HFFc6 (cell line): ENCODE measurements around the gene LRRN3. TPM values are rescaled to one million over a fixed set of nuclear protein-coding genes. Genes with fewer than 3 reads are reported as not detected.

Experiments
- DNase-seq: peaks from one replicate; pipeline ENCODE4 v3.0.0-alpha.2; 2018
- H3K27ac Mint-ChIP-seq: 2 replicates; pipeline ENCODE4 v1.8.0; 2020; ENCODE audit warnings: mild to moderate bottlenecking, mixed read lengths
- H3K27me3 Mint-ChIP-seq: 2 replicates; pipeline ENCODE4 v1.8.0; 2021; ENCODE audit warnings: mild to moderate bottlenecking, moderate library complexity, mixed read lengths; ENCODE audit not compliant: insufficient read depth
- H3K36me3 Mint-ChIP-seq: 2 replicates; pipeline ENCODE4 v1.8.0; 2021; ENCODE audit warnings: low read depth, mixed read lengths
- H3K4me1 Mint-ChIP-seq: 2 replicates; pipeline ENCODE4 v1.8.0; 2020; ENCODE audit warnings: low read depth, mixed read lengths
- H3K4me3 Mint-ChIP-seq: 2 replicates; pipeline ENCODE4 v1.8.0; 2020; ENCODE audit warnings: mild to moderate bottlenecking, moderate library complexity, mixed read lengths
- H3K9me3 Mint-ChIP-seq: 2 replicates; pipeline ENCODE4 v1.8.0; 2020; ENCODE audit warnings: mild to moderate bottlenecking, mixed read lengths
- CTCF ChIP-seq: fragments of 200-600 bp; sonication (generic); IDR thresholded peaks from 2 replicates; pipeline ENCODE4 v1.5.0; 2021; ENCODE audit warnings: antibody characterized with exemption, mild to moderate bottlenecking
- total RNA-seq, 6 experiments: library from RNA; stranded (reverse); fragmentation: NEBNext Ultra II Directional; extraction: Animal tissue kit (Norgen Biotek cat#: 25700); gene quantifications; 2 replicates in 1 of 6; 3 replicates in 5 of 6; pipeline ENCODE4 v1.2.3, GENCODE V29; 2021

LRRN3 gene
- total RNA-seq, 6 experiments from 2014 or later: 13.7 to 42.0 (median 35.5) TPM

DNA sequence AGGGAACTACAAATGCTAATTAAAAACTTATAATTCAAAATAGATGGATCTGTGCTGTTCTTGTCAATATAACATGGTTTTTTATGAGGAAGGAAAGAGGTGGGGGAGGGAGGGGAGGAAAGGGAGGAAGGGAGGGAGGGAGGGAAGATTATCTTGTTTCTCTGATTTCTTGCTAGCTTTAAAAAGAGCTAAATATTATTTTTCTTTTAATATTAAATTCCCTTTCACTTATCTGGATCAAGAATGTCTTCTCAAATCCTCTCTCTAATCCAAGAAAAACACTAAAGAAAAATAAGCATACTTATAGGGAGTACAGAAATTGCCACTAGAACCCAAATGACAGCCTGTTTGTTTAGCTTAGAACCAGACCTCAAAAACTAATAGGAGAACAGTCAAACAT, 55.2 kb downstream of the LRRN3 start:
- no peaks in the 10 kb centered on the region for H3K27me3 Mint-ChIP-seq
- H3K36me3 Mint-ChIP-seq: no peaks in the 10 kb centered on the region
- TF ChIP-seq CTCF: no peak
- no peaks in the 10 kb centered on the region for H3K4me1 Mint-ChIP-seq
- no peak for DNase-seq
- H3K9me3 Mint-ChIP-seq: no peaks in the 10 kb centered on the region
- no peak overlapping the region for H3K4me3 Mint-ChIP-seq
- no peak overlapping the region for H3K27ac Mint-ChIP-seq

GRCh38 chr7:111147708-111148533, 57.0 kb downstream of the LRRN3 start:
- Mint-ChIP-seq H3K4me3 (no peak overlapping the region), H3K4me1 (no peaks in the 10 kb centered on the region), H3K27ac (no peak overlapping the region), H3K36me3 (no peaks in the 10 kb centered on the region), H3K27me3 (no peaks in the 10 kb centered on the region), H3K9me3 (no peaks in the 10 kb centered on the region)
- TF ChIP-seq CTCF: no peak
- no peak for DNase-seq

DNA sequence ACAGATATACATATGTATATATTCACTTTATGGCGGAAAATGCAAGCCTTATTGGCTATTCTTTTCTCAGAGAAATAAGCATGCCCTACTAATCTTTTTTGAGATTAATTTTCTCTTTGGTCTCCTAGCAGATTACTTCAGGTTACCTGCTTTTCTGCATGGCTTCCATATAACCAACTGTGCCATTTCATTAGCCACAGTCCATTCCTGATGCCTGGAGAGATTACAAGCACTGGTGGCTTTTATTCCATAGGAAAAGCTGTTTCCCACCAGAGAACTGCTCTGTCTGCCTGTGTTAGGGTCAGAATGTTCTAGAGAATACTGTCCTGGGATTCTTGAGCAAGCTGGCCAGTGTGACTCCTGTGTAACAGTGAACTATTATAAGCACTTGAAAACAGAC, 59.8 kb downstream of the LRRN3 start:
- Mint-ChIP-seq H3K4me3 (no peak overlapping the region), H3K9me3 (no peaks in the 10 kb centered on the region), H3K4me1 (no peaks in the 10 kb centered on the region), H3K27ac (no peak overlapping the region), H3K36me3 (no peaks in the 10 kb centered on the region), H3K27me3 (no peaks in the 10 kb centered on the region)
- TF ChIP-seq CTCF: no peak
- DNase-seq: no peak

- peak overlapping the region; percentile 50 for H3K4me3 Mint-ChIP-seq
- H3K27ac Mint-ChIP-seq: peak overlapping the region; percentile 67
- peak; percentile 31 for DNase-seq
- no peaks in the 10 kb centered on the region for H3K9me3 Mint-ChIP-seq
- peaks cover 5% of the 10 kb centered on the region; the same call in 1 of the 2 replicates for H3K36me3 Mint-ChIP-seq
- no peaks in the 10 kb centered on the region; the same call in 1 of the 2 replicates for H3K27me3 Mint-ChIP-seq
- peaks cover 33% of the 10 kb centered on the region for H3K4me1 Mint-ChIP-seq
- no peak for TF ChIP-seq CTCF
Observed at GRCh38 chr7:111159426-111159825, 68.5 kb downstream of the LRRN3 start.

GRCh38 chr7:111160297-111160696, 69.4 kb downstream of the LRRN3 start:
- Mint-ChIP-seq H3K27me3 (no peaks in the 10 kb centered on the region; the same call in 1 of the 2 replicates), H3K4me1 (peaks cover 41% of the 10 kb centered on the region), H3K9me3 (no peaks in the 10 kb centered on the region), H3K27ac (no peak overlapping the region), H3K4me3 (no peak overlapping the region), H3K36me3 (peaks cover 5% of the 10 kb centered on the region; the same call in 1 of the 2 replicates)
- no peak for DNase-seq
- no peak for TF ChIP-seq CTCF
